HCT116 (cell line): ENCODE results near the gene MATR3.

Experiments
- CTCF ChIP-seq, 3 experiments: fragments of 200-600 bp in 1 of 3; sonication (generic) in 1 of 3; IDR thresholded peaks in 2 of 3; conservative IDR thresholded peaks in 1 of 3; 2 replicates each; pipeline ENCODE4 v1.5.1; 2012 to 2017; ENCODE audit warnings: low read depth in 2 of 3, low read length in 2 of 3, antibody characterized with exemption in 1 of 3, borderline replicate concordance in 1 of 3, control low read depth in 1 of 3, mild to moderate bottlenecking in 1 of 3, mixed read lengths in 1 of 3, mixed run types in 1 of 3, moderate library complexity in 1 of 3; ENCODE audit not compliant: insufficient read depth in 1 of 3
- EGR1 ChIP-seq: IDR thresholded peaks from 2 replicates; pipeline ENCODE4 v1.6.1; 2012; ENCODE audit warnings: low read depth
- EZH2 ChIP-seq: fragments of 200-600 bp; sonication (generic); IDR thresholded peaks from 2 replicates; pipeline ENCODE4 v1.6.1; 2017; ENCODE audit warnings: antibody characterized with exemption, mixed run types
- POLR2A ChIP-seq: IDR thresholded peaks from 2 replicates; pipeline ENCODE4 v1.7.0; 2011; ENCODE audit warnings: borderline replicate concordance; ENCODE audit not compliant: insufficient read depth, insufficient read length; ENCODE audit errors: extremely low read depth
- POLR2AphosphoS5 ChIP-seq: IDR thresholded peaks from 2 replicates; pipeline ENCODE4 v1.6.1; 2011; ENCODE audit warnings: mild to moderate bottlenecking, low read depth, low read length, moderate library complexity
- REST ChIP-seq: IDR thresholded peaks from 2 replicates; pipeline ENCODE4 v1.6.1; 2012; ENCODE audit warnings: low read depth
- SIN3A ChIP-seq: IDR thresholded peaks from 2 replicates; pipeline ENCODE4 v1.6.1; 2012; ENCODE audit warnings: low read depth
- SP1 ChIP-seq: IDR thresholded peaks from 2 replicates; pipeline ENCODE4 v1.6.1; 2012; ENCODE audit warnings: low read depth
- SRF ChIP-seq: IDR thresholded peaks from 2 replicates; pipeline ENCODE4 v1.6.1; 2012; ENCODE audit warnings: low read depth
- ZBTB33 ChIP-seq: IDR thresholded peaks from 2 replicates; pipeline ENCODE4 v1.6.1; 2011; ENCODE audit warnings: mild to moderate bottlenecking, low read length, moderate library complexity; ENCODE audit not compliant: insufficient replicate concordance; ENCODE audit errors: extremely low read depth

- no peak for TF ChIP-seq CTCF (IDR thresholded peaks at IDR 0.05 in 2 of 3, conservative IDR thresholded peaks at IDR 0.05 in 1 of 3; ENCODE audit: borderline replicate concordance in 1 of 3, insufficient read depth in 1 of 3, low read depth in 2 of 3, low read length in 2 of 3)
- TF ChIP-seq EGR1: no peak
- TF ChIP-seq POLR2AphosphoS5: no peak
- no peak for TF ChIP-seq SIN3A
- no peak for TF ChIP-seq ZBTB33
- no peak for TF ChIP-seq POLR2A
- no peak for TF ChIP-seq EZH2
- TF ChIP-seq SRF: no peak
- TF ChIP-seq REST: no peak
- TF ChIP-seq SP1: no peak
These were observed 15.3 kb downstream of the MATR3 start for GRCh38 chr5:139308797-139309196.
